ENCODE data around the gene CD72. TPM values are rescaled to one million over a fixed set of nuclear protein-coding genes. Genes with fewer than 3 reads are reported as not detected.
"Not testable (repeated sequence)": the region's sequence is repeated elsewhere in the genome, so short reads cannot be mapped to it uniquely, and the experiment has no call there.

CD72 gene
- total RNA-seq, 1 experiment from 2014 or later = not detected

DNA sequence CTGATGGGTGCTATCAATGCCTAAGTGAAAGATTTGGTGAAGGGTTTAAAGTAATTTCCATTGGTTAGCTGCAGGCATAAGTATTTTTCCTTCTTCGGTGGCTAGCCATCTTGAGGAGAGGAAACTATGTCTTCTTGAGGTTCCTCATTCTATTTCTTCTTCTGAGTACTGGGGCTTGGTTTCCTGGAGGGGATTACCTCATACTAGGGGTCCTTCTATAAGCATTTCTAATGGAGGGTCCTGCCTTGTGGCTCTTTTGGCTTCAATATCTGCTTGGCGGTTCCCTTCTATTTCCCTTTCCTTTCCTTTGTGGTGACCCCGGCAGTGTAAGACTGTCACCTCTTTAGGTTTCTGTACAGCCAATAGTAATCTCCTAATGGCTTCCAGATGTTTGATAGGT, 23.3 kb upstream of the CD72 start:
- H3K27me3 ChIP-seq (replicated peaks); DNase-seq (ENCODE audit: low read depth in 1 of 2, low spot score in 2 of 2); H3K4me1 ChIP-seq (replicated peaks); H3K9me3 ChIP-seq (replicated peaks); H3K36me3 ChIP-seq; H3K4me3 ChIP-seq; H3K27ac ChIP-seq: not testable (repeated sequence)

DNA sequence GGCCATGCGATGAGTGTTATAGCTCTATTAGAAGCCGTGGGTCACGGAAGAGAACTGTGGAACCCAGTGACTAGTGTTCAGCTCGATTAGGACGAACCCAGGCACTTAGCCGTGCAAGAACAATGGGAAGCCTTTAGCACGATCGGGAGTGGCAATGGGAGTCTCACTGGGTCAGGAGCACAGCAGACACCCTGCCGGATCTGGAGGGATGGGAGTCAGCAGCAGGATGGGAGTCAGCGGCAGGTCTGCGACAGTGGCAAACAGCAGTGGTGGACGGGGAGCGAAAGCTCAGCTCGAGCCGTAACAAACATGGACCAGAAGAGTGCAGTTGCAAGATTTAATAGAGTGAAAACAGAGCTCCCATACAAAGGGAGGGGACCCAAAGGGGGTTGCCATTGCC, 22.2 kb upstream of the CD72 start:
- H3K4me3 ChIP-seq; H3K27ac ChIP-seq; H3K4me1 ChIP-seq (replicated peaks); DNase-seq (ENCODE audit: low read depth in 1 of 2, low spot score in 2 of 2); H3K27me3 ChIP-seq (replicated peaks); H3K9me3 ChIP-seq (replicated peaks); H3K36me3 ChIP-seq: not testable (repeated sequence)

DNA sequence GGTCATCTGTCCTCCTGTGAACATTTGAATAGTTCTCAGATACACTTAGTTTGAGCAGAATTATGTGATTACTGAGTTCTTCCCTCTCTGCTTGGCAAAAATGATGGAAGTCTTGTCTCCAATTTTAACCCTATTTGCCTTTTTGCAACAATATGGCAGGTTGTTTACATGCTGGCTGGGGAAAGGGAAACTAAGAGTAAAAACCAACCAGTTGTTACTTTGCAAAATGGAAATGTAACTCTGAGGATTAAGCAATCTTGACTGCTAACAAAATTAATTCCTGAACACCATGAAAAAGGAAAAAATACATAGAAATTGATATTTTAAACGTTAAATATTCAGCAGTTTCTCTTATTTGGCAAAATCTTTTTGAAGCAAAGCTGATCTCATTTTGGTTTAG, 21.4 kb upstream of the CD72 start:
- Histone ChIP-seq H3K36me3 (no peaks in the 10 kb centered on the region), H3K4me3 (no peak overlapping the region), H3K4me1 (replicated peaks) (no peaks in the 10 kb centered on the region), H3K27me3 (replicated peaks) (no peaks in the 10 kb centered on the region), H3K27ac (no peak overlapping the region), H3K9me3 (replicated peaks) (no peaks in the 10 kb centered on the region)
- no peak for DNase-seq (ENCODE audit: low read depth in 1 of 2, low spot score in 2 of 2)

DNA sequence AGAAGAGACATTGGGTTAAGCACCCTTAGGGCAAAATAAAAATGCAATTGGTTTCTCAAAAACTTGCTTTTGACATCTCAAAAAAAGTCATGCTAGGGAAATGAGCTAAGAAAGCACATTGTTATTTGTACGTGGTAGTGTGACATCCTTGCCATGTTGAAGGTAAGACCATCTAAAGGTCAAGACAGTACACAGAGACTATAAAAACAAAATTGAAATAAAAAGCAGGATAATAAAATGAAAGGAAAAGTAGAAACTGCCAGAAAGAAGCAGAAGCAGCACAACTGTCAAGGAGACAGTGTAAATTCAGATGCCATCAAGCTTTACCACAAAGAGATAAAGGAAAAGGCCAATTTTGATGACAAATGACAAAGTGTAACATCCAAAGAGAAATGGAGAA, 21.0 kb upstream of the CD72 start:
- not testable (repeated sequence) for H3K27me3 ChIP-seq (replicated peaks); H3K27ac ChIP-seq; H3K4me1 ChIP-seq (replicated peaks); DNase-seq (ENCODE audit: low read depth in 1 of 2, low spot score in 2 of 2); H3K9me3 ChIP-seq (replicated peaks); H3K36me3 ChIP-seq; H3K4me3 ChIP-seq

DNA sequence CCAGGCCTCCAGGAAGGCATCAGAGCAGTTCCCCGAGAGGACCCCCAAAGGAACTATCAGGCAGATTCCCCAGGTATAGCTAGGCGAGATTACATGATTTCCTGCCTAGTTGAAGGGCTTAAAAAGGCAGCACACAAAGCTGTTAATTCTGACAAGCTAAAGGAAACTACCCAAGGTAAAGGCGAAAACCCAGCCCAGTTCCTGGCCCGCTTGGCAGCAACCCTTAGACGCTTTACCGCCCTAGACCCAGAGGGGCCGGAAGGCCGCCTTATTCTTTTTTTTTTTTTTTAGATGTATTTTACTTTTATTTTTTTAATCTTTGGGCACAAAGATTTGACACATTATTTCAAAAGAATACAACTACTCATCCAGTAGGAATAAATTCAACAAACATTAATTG, 20.5 kb upstream of the CD72 start:
- not testable (repeated sequence) for H3K4me1 ChIP-seq (replicated peaks); DNase-seq (ENCODE audit: low read depth in 1 of 2, low spot score in 2 of 2); H3K27ac ChIP-seq; H3K9me3 ChIP-seq (replicated peaks); H3K27me3 ChIP-seq (replicated peaks); H3K36me3 ChIP-seq; H3K4me3 ChIP-seq

DNA sequence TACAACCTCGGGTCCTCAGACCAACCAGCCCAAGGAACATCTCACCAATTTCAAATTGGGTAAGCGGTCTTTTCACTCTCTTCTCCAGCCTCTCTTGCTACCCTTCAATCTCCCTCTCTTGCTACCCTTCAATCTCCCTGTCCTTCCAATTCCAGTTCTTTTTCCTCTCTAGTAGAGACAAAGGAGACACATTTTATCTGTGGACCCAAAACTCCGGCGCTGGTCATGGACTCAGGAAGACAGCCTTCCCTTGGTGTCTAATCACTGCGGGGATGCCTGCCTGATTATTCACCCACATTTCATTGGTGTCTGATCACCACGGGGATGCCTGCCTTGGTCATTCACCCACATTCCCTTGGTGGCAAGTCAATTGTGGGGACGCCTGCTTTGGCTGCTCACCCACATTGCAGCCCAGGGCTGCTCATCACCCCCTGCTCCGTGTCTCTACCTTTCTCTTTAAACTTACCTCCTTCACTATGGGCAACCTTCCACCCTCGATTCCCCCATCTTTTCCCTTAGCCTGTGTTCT, 19.3 kb upstream of the CD72 start:
- not testable (repeated sequence) for H3K27me3 ChIP-seq (replicated peaks); H3K36me3 ChIP-seq; H3K4me3 ChIP-seq; H3K27ac ChIP-seq; H3K9me3 ChIP-seq (replicated peaks); DNase-seq (ENCODE audit: low read depth in 1 of 2, low spot score in 2 of 2); H3K4me1 ChIP-seq (replicated peaks)

DNA sequence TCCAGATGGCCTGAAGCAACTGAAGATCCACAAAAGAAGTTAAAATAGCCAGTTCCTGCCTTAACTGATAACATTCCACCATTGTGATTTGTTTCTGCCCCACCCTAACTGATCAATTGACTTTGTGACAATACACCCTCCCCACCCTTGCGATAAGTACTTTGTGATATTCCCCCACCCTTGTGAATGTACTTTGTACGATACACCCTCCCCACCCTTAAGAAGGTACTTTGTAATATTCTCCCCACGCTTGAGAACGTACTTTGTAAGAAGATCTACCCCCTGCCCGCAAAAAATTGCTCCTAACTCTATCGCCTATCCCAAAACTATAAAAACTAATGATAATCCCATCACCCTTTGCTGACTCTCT, 18.6 kb upstream of the CD72 start:
- not testable (repeated sequence) for H3K36me3 ChIP-seq; H3K27ac ChIP-seq; H3K4me3 ChIP-seq; H3K9me3 ChIP-seq (replicated peaks); DNase-seq (ENCODE audit: low read depth in 1 of 2, low spot score in 2 of 2); H3K4me1 ChIP-seq (replicated peaks); H3K27me3 ChIP-seq (replicated peaks)

DNA sequence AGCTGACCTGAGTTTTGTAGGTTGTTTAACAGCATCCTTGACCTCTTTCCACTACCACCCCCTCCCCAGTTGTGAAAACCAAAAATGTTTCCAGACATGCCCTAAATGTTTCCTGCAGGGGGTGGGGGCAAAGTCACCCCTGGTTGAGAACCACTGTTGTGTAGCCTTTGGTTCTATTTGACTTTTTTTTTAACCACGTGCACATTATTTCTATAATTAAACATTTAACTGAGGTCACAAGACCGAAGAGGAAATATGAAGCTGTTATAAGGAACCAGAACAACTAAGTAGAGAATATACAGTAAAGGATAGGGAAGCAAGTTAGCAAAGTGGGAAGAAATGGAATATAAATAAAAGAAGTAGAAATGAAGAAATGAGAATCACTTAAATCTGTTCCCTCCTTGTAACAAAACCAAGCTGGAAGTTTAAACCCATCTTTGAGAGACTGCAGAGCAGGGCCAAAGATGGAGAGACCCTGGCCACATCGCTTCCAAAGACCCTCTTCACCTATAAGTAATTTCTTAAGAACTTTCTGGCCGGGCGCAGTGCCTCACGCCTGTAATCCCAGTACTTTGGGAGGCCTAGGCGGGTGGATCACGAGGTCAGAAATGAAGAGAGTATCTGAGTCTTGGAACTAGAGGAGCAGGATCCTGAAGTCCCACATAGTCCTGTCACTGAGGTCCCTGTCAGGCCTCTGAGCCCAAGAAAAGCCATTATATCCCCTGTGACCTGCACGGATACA, 18.1 kb upstream of the CD72 start:
- Histone ChIP-seq H3K27me3 (replicated peaks) (no peaks in the 10 kb centered on the region), H3K4me1 (replicated peaks) (no peaks in the 10 kb centered on the region), H3K36me3 (no peaks in the 10 kb centered on the region), H3K27ac (no peak overlapping the region), H3K4me3 (no peak overlapping the region), H3K9me3 (replicated peaks) (no peaks in the 10 kb centered on the region)
- DNase-seq (ENCODE audit: low read depth in 1 of 2, low spot score in 2 of 2) = no peak

DNA sequence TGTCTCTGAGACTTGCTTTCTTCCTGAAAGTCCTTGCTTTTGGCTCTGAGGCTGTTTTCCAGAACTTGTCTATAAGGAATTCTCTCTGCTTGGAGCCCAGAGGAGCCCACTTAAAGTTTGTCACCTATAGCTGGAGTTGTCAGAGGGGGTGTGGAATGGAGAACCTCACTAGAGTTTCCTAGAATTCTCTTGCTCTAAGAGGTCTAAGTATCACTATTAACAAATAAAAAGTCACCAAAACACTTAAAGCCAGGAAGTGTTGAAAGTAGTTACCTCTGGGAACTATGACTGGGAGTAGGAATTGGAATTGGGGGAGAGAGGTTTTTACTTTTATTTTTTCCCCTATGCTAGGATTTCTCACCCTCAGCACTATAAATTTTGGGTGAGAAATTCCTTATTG, 17.5 kb upstream of the CD72 start:
- H3K27ac ChIP-seq = no peak overlapping the region
- no peaks in the 10 kb centered on the region for H3K27me3 ChIP-seq (replicated peaks)
- no peaks in the 10 kb centered on the region for H3K36me3 ChIP-seq
- no peaks in the 10 kb centered on the region for H3K4me1 ChIP-seq (replicated peaks)
- H3K4me3 ChIP-seq = no peak overlapping the region
- no peaks in the 10 kb centered on the region for H3K9me3 ChIP-seq (replicated peaks)
- DNase-seq (ENCODE audit: low read depth in 1 of 2, low spot score in 2 of 2) = no peak

DNA sequence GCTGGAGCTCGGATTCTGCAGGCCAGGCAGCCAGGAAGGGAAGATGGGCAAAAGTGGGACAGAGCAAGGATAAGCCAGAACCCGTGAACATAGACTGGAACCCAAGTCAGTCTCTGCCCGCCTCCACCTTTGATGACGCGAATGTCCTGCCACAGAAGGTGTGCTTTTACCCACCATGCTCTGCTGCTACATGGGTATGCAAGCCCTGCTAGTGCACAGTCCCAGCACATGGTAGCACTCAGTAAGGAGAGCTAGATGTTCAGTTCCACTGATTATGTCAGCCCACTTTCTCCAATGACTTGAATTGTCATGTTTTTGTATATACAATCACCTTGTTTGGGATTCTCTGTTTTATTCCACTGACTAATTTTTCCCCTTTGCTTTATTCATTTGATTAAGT, 11.4 kb upstream of the CD72 start:
- Histone ChIP-seq H3K27ac (no peak overlapping the region), H3K4me3 (no peak overlapping the region), H3K9me3 (replicated peaks) (no peaks in the 10 kb centered on the region), H3K4me1 (replicated peaks) (no peaks in the 10 kb centered on the region), H3K36me3 (no peaks in the 10 kb centered on the region), H3K27me3 (replicated peaks) (no peaks in the 10 kb centered on the region)
- no peak for DNase-seq (ENCODE audit: low read depth in 1 of 2, low spot score in 2 of 2)

DNA sequence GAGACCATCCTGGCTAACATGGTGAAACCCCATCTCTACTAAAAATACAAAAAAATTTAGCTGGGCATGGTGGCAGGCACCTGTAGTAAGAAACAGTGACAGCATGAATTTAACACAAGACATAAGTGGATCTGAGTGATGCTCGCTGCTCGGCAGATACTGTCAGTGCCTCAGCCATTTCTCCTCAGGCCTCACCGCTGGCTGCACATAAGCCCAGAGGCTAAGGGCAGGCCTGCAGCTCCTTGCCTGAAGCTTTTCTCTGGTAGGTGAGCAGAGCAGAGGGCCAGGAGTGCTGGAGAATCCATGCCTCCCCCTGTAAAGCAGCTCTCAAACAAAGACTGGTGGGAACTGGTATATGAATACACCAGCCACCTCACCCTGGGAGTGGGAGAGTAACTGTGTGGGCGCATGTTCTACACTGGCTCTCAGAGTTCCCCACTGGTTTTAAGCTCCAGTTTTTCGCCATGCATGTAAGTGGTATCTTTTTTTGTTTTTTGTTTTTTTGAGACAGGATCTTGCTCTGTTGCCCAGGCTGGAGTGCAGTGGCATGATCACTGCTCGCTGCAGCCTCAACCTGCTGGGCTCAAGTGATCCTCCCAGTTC, 10.3 kb upstream of the CD72 start:
- Histone ChIP-seq H3K9me3 (replicated peaks) (no peaks in the 10 kb centered on the region), H3K4me1 (replicated peaks) (no peaks in the 10 kb centered on the region), H3K27me3 (replicated peaks) (no peaks in the 10 kb centered on the region), H3K4me3 (no peak overlapping the region), H3K36me3 (no peaks in the 10 kb centered on the region), H3K27ac (no peak overlapping the region)
- no peak for DNase-seq (ENCODE audit: low read depth in 1 of 2, low spot score in 2 of 2)

DNA sequence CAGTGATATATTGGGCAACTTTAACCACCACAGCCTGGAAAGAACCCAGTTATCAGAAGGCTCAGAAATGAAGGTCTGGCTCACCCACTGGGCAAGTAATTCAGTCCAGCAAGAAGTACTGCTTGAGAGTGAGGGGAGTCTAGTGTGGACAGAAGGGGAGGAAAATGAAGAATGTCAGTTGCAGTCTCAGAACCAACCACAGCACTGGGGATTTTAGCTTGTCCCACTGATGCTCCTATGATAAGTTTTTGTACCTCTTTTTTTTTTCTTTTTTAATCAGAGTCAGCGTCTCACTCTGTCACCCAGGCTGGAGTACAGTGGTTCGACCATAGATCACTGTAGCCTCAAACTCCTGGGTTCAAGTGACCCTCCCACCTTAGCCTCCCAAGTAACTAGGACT, 9.4 kb upstream of the CD72 start:
- no peaks in the 10 kb centered on the region for H3K9me3 ChIP-seq (replicated peaks)
- H3K27me3 ChIP-seq (replicated peaks) = no peaks in the 10 kb centered on the region
- no peaks in the 10 kb centered on the region for H3K36me3 ChIP-seq
- no peak overlapping the region for H3K27ac ChIP-seq
- H3K4me3 ChIP-seq = no peak overlapping the region
- H3K4me1 ChIP-seq (replicated peaks) = no peaks in the 10 kb centered on the region
- no peak for DNase-seq (ENCODE audit: low read depth in 1 of 2, low spot score in 2 of 2)

DNA sequence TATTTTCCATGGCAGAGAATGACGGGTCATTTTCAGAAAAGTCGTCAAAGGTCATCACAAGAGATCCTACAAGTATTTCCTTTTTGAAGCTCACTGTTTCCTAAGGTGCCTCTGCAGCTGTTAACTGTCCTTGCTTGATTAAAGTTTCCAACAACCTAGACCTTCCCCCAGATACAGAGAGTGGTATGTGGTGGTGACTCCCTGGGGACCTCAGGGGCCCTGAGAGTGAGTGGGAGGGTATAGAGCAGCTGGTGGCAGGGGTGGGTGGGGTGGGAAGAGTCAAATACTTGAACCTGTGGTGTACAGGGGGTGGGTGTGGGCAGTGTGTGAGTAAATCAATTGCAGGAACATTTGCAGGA, 1.6 kb upstream of the CD72 start:
- DNase-seq (ENCODE audit: low read depth in 1 of 2, low spot score in 2 of 2) = no peak
- no peaks in the 10 kb centered on the region for H3K36me3 ChIP-seq
- no peaks in the 10 kb centered on the region for H3K9me3 ChIP-seq (replicated peaks)
- H3K4me1 ChIP-seq (replicated peaks) = no peaks in the 10 kb centered on the region
- no peak overlapping the region for H3K4me3 ChIP-seq
- H3K27me3 ChIP-seq (replicated peaks) = no peaks in the 10 kb centered on the region; the same call in 1 of the 2 replicates
- H3K27ac ChIP-seq = no peak overlapping the region

DNA sequence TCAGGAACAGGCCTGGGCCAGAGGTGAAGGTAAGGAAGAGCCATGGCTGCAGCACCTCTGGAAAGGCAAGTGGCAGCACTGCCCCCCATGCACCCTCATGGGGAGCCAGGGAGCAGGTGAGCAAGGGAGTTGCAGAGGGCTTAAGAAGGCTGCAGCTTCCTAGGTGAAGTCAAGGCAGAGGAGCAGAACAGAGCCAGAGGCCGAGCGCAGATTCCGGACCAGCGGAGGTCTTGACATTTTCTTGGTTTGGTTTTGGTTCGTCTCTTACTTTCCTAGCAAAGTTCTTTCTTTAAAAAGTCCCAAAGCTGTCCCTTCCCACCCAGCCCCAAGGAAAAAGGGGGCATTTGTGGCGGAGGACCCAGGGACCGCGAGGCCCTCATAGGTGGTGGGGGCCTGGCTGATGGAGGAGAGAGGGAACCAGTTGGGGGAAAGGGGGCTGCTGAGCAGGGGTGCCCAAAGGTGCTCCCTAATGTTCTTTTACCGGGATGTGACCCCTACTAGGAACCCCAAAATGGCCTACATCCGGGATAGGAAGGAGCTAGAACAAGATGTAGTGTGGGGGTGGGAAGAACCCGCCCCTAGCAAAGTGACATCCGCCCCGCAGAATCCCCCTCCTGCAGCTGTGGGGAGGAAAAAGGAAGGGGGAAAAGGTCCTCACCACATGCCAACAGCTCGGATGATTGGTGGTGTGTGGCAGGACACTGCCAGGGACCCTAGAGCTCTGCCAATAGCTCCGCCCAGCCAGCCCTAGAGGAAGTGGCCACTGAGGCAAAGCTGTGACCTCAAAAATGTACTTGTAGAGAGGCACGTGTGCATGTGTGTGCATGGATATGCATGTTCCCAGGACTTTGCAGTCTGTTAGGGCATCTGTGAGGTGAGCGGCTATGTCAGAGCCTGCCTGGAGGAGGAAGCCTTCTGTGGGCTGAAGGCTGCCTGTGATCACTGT, 914 bp upstream of the CD72 start:
- no peak for DNase-seq (ENCODE audit: low read depth in 1 of 2, low spot score in 2 of 2)
- H3K27me3 ChIP-seq (replicated peaks) = no peaks in the 10 kb centered on the region; the same call in 1 of the 2 replicates

More for the DNA sequence above, 914 bp upstream of the CD72 start:
- Histone ChIP-seq H3K4me1 (replicated peaks) (no peaks in the 10 kb centered on the region), H3K27ac (no peak overlapping the region), H3K4me3 (no peak overlapping the region), H3K36me3 (no peaks in the 10 kb centered on the region), H3K9me3 (replicated peaks) (no peaks in the 10 kb centered on the region)
